Mesenchymal stem cell (in vitro differentiated cells and primary cell): ENCODE measurements around the gene TRIM24.

ENCODE experiments used
- DNase-seq: peaks from one replicate; pipeline ENCODE4 v3.0.0-alpha.2; 2013
- H2AFZ ChIP-seq: one replicate; pipeline ENCODE4 v1.6.1; 2013; ENCODE audit warnings: low read depth, mild to moderate bottlenecking, control low read depth, inconsistent platforms, low read length, moderate library complexity
- H2AK5ac ChIP-seq: 2 replicates; pipeline ENCODE4 v1.6.1; 2013; ENCODE audit warnings: low read length, moderate library complexity, mild to moderate bottlenecking, inconsistent platforms; ENCODE audit not compliant: severe bottlenecking
- H2BK120ac ChIP-seq: one replicate; pipeline ENCODE4 v1.6.1; 2013; ENCODE audit warnings: low read depth, mild to moderate bottlenecking, inconsistent platforms, low read length, moderate library complexity
- H2BK12ac ChIP-seq, 2 experiments: one replicate each; pipeline ENCODE4 v1.6.1; 2013; ENCODE audit warnings: inconsistent platforms in 2 of 2, low read length in 2 of 2, mild to moderate bottlenecking in 2 of 2, moderate library complexity in 2 of 2, control low read depth in 1 of 2
- H2BK15ac ChIP-seq: one replicate; pipeline ENCODE4 v1.6.1; 2013; ENCODE audit warnings: mild to moderate bottlenecking, low read depth, inconsistent platforms; ENCODE audit not compliant: poor library complexity, severe bottlenecking
- H2BK5ac ChIP-seq: 2 replicates; pipeline ENCODE4 v1.6.1; 2013; ENCODE audit warnings: low read depth, mild to moderate bottlenecking, low read length, control low read depth, inconsistent platforms; ENCODE audit not compliant: poor library complexity, severe bottlenecking
- H3K14ac ChIP-seq, 2 experiments: one replicate each; pipeline ENCODE4 v1.6.1; 2013; ENCODE audit warnings: inconsistent platforms in 2 of 2, low read length in 2 of 2, control low read depth in 1 of 2, mild to moderate bottlenecking in 1 of 2, moderate library complexity in 1 of 2
- H3K18ac ChIP-seq, 2 experiments: one replicate each; pipeline ENCODE4 v1.6.1; 2013; ENCODE audit warnings: inconsistent platforms in 2 of 2, low read length in 2 of 2, control low read depth in 1 of 2, low read depth in 1 of 2, mild to moderate bottlenecking in 1 of 2
- H3K23ac ChIP-seq, 2 experiments: one replicate each; pipeline ENCODE4 v1.6.1; 2013; ENCODE audit warnings: inconsistent platforms in 2 of 2, low read length in 2 of 2, mild to moderate bottlenecking in 2 of 2, moderate library complexity in 2 of 2, control low read depth in 1 of 2
- H3K27ac ChIP-seq: 2 replicates; pipeline ENCODE4 v1.5.1; 2013; ENCODE audit warnings: mild to moderate bottlenecking, moderate library complexity, low read length, control low read depth, inconsistent platforms; ENCODE audit not compliant: poor library complexity, severe bottlenecking
- H3K27me3 ChIP-seq, 2 experiments: 2 replicates each; pipeline versions ENCODE4 v1.6.1 to v1.7.0; 2013; ENCODE audit warnings: low read length in 2 of 2, mild to moderate bottlenecking in 2 of 2, moderate library complexity in 2 of 2, control low read depth in 1 of 2, inconsistent platforms in 1 of 2; ENCODE audit not compliant: control insufficient read depth in 1 of 2, insufficient read depth in 1 of 2
- H3K36me3 ChIP-seq, 2 experiments: 2 replicates each; pipeline versions ENCODE4 v1.6.1 to v1.7.0; 2013; ENCODE audit warnings: low read length in 2 of 2, control low read depth in 1 of 2, inconsistent platforms in 1 of 2, low read depth in 1 of 2, mild to moderate bottlenecking in 1 of 2; ENCODE audit not compliant: insufficient read depth in 2 of 2, control insufficient read depth in 1 of 2
- H3K4ac ChIP-seq, 2 experiments: one replicate each; pipeline ENCODE4 v1.6.1; 2013; ENCODE audit warnings: inconsistent platforms in 2 of 2, low read length in 2 of 2, mild to moderate bottlenecking in 2 of 2, moderate library complexity in 2 of 2, control low read depth in 1 of 2, low read depth in 1 of 2
- H3K4me1 ChIP-seq: 2 replicates; pipeline ENCODE4 v1.6.1; 2013; ENCODE audit warnings: low read depth, low read length, control low read depth; ENCODE audit not compliant: control insufficient read depth, insufficient read depth
- H3K4me2 ChIP-seq: 2 replicates; pipeline ENCODE4 v1.6.1; 2013; ENCODE audit warnings: low read length, mild to moderate bottlenecking, inconsistent platforms; ENCODE audit not compliant: poor library complexity, severe bottlenecking
- H3K4me3 ChIP-seq, 2 experiments: 2 replicates each; pipeline versions ENCODE4 v1.5.1 to v1.7.0; 2013; ENCODE audit warnings: low read length in 2 of 2, mild to moderate bottlenecking in 2 of 2, control low read depth in 1 of 2, low read depth in 1 of 2; ENCODE audit not compliant: insufficient read depth in 1 of 2
- H3K79me1 ChIP-seq: replicated peaks from 2 replicates; pipeline ENCODE4 v1.6.1; 2013; ENCODE audit warnings: mild to moderate bottlenecking, control low read depth, low read length, inconsistent platforms; ENCODE audit not compliant: poor library complexity, severe bottlenecking
- H3K9ac ChIP-seq: 2 replicates; pipeline ENCODE4 v1.7.0; 2013; ENCODE audit warnings: mild to moderate bottlenecking, low read length, moderate library complexity
- H3K9me3 ChIP-seq: 2 replicates; pipeline ENCODE4 v1.7.0; 2013; ENCODE audit warnings: mild to moderate bottlenecking, low read length; ENCODE audit not compliant: control insufficient read depth
- H4K8ac ChIP-seq: one replicate; pipeline ENCODE4 v1.6.1; 2013; ENCODE audit warnings: inconsistent platforms, mild to moderate bottlenecking, low read length, moderate library complexity
- H4K91ac ChIP-seq: one replicate; pipeline ENCODE4 v1.6.1; 2013; ENCODE audit warnings: mild to moderate bottlenecking, low read length, inconsistent platforms
- WGBS: methylation state at CpG from one replicate; pipeline ENCODE4 v1.1.7; 2013; ENCODE audit warnings: mixed read lengths; 5-methylcytosine and 5-hydroxymethylcytosine counted together

Gene TRIM24

GRCh38 chr7:138491612-138492386, 31.7 kb downstream of the TRIM24 start:
- Histone ChIP-seq H4K91ac (no peak overlapping the region), H4K8ac (no peak overlapping the region), H3K27ac (no peak overlapping the region), H3K14ac (no peak overlapping the region), H2AFZ (no peak overlapping the region), H3K27me3 (no peaks in the 10 kb centered on the region), H2AK5ac (no peak overlapping the region), H3K23ac (no peak overlapping the region), H3K4ac (no peak overlapping the region), H3K18ac (peak overlapping the region in 1 of 2 experiments; percentile 21), H2BK15ac (no peak overlapping the region), H3K36me3 (no peaks in the 10 kb centered on the region), H3K4me2 (no peak overlapping the region), H3K9ac (no peak overlapping the region), H2BK120ac (no peak overlapping the region), H3K9me3 (no peaks in the 10 kb centered on the region), H2BK12ac (no peak overlapping the region), H3K4me3 (no peak overlapping the region), H3K79me1 (peaks cover 1% of the 10 kb centered on the region), H2BK5ac (no peak overlapping the region), H3K4me1 (no peaks in the 10 kb centered on the region)
- no peak for DNase-seq
- 100% methylated on average over 3 of the region's 4 CpGs for WGBS

- WGBS: 91% methylated on average over 3 of the region's 4 CpGs
- Histone ChIP-seq H3K9ac (no peak overlapping the region), H3K4me2 (no peak overlapping the region), H3K14ac (no peak overlapping the region), H3K27ac (no peak overlapping the region), H3K36me3 (no peaks in the 10 kb centered on the region), H2BK5ac (no peak overlapping the region), H2BK15ac (no peak overlapping the region), H2BK120ac (no peak overlapping the region), H3K79me1 (peaks cover 1% of the 10 kb centered on the region), H2BK12ac (no peak overlapping the region), H3K4ac (no peak overlapping the region), H3K4me1 (no peaks in the 10 kb centered on the region), H2AFZ (no peak overlapping the region), H3K4me3 (no peak overlapping the region), H3K23ac (no peak overlapping the region), H2AK5ac (no peak overlapping the region), H3K18ac (no peak overlapping the region), H4K8ac (no peak overlapping the region), H4K91ac (no peak overlapping the region), H3K9me3 (no peaks in the 10 kb centered on the region), H3K27me3 (no peaks in the 10 kb centered on the region)
- DNase-seq: no peak
These were observed 32.4 kb downstream of the TRIM24 start for GRCh38 chr7:138492423-138492822.

- Histone ChIP-seq H3K18ac (no peak overlapping the region), H3K79me1 (peaks cover 1% of the 10 kb centered on the region), H2BK5ac (no peak overlapping the region), H2AK5ac (no peak overlapping the region), H2BK15ac (no peak overlapping the region), H3K27me3 (no peaks in the 10 kb centered on the region), H2AFZ (no peak overlapping the region), H3K36me3 (no peaks in the 10 kb centered on the region), H3K4me1 (no peaks in the 10 kb centered on the region), H3K14ac (no peak overlapping the region), H2BK12ac (no peak overlapping the region), H3K9me3 (no peaks in the 10 kb centered on the region), H3K23ac (no peak overlapping the region), H4K91ac (no peak overlapping the region), H3K4me3 (no peak overlapping the region), H4K8ac (no peak overlapping the region), H3K4me2 (no peak overlapping the region), H3K9ac (no peak overlapping the region), H3K4ac (no peak overlapping the region), H3K27ac (no peak overlapping the region), H2BK120ac (no peak overlapping the region)
- 100% methylated on average over 2 of the region's 3 CpGs for WGBS
- no peak for DNase-seq
These were observed 33.5 kb downstream of the TRIM24 start for GRCh38 chr7:138493535-138493934.

GRCh38 chr7:138495485-138495884, 35.4 kb downstream of the TRIM24 start:
- no peak overlapping the region for H3K9ac ChIP-seq
- no peak overlapping the region for H2AK5ac ChIP-seq
- no peak overlapping the region for H3K4me3 ChIP-seq
- no peak overlapping the region for H4K91ac ChIP-seq
- no peaks in the 10 kb centered on the region for H3K4me1 ChIP-seq
- no peak overlapping the region for H2BK12ac ChIP-seq
- H3K23ac ChIP-seq: no peak overlapping the region
- H2BK120ac ChIP-seq: no peak overlapping the region
- H3K79me1 ChIP-seq: peaks cover 3% of the 10 kb centered on the region
- no peak overlapping the region for H4K8ac ChIP-seq
- no peaks in the 10 kb centered on the region for H3K9me3 ChIP-seq
- no peak overlapping the region for H3K4me2 ChIP-seq
- no peak overlapping the region for H3K27ac ChIP-seq
- H3K18ac ChIP-seq: no peak overlapping the region
- no peak overlapping the region for H3K14ac ChIP-seq
- no peak overlapping the region for H3K4ac ChIP-seq
- 100% methylated on average over 1 of the region's 1 CpG for WGBS
- H2BK15ac ChIP-seq: no peak overlapping the region
- no peak overlapping the region for H2AFZ ChIP-seq
- H3K27me3 ChIP-seq: no peaks in the 10 kb centered on the region
- H2BK5ac ChIP-seq: no peak overlapping the region
- DNase-seq: no peak
- peaks cover 0 to 4% of the 10 kb centered on the region in 2 experiments for H3K36me3 ChIP-seq
